ENCODE measurements around the gene PPID.

DNA sequence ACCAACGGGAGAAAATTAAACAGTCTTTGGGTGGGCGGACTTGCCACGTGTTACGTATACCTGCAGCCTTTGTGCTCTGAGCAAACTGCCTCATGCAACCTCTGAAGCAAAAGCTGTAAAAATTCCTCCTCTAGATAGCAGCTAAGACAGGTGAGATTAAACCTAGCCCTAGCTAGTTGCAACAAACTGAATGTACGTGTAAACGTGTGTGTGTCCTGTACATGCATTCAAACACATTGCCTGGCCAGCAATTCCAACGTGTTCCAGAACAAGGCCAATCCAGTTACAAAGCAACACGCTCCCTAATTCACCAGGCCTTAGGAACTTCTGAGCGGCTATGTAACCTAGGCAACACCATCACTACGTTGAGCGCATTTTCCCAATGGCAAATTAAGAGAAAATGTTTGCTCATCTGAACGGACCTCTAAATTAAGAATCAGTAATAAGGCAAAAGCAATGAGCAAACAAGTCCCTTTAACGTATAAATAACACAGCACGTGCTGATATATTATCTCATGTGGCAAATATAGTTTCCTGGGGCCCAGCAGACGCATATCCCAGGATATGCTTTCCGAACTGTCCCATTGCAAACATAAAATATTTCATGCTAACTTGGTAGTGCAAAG is 792 bp downstream of the PPID start:
- TF ChIP-seq, protein P1, sequence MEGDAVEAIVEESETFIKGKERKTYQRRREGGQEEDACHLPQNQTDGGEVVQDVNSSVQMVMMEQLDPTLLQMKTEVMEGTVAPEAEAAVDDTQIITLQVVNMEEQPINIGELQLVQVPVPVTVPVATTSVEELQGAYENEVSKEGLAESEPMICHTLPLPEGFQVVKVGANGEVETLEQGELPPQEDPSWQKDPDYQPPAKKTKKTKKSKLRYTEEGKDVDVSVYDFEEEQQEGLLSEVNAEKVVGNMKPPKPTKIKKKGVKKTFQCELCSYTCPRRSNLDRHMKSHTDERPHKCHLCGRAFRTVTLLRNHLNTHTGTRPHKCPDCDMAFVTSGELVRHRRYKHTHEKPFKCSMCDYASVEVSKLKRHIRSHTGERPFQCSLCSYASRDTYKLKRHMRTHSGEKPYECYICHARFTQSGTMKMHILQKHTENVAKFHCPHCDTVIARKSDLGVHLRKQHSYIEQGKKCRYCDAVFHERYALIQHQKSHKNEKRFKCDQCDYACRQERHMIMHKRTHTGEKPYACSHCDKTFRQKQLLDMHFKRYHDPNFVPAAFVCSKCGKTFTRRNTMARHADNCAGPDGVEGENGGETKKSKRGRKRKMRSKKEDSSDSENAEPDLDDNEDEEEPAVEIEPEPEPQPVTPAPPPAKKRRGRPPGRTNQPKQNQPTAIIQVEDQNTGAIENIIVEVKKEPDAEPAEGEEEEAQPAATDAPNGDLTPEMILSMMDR (IDR thresholded peaks at IDR 0.05; ENCODE audit: insufficient read depth, low read depth, low read length): no peak
- no peak for TF ChIP-seq EZH2 (IDR thresholded peaks at IDR 0.05; ENCODE audit: insufficient read depth, low read length)

Data from astrocyte (in vitro differentiated cells and primary cell).